Non-pigmented ciliary epithelial cell (primary cell): ENCODE results near the gene MYO10.
"Not testable (repeated sequence)": the region's sequence is repeated elsewhere in the genome, so short reads cannot be mapped to it uniquely, and the experiment has no call there.

Source experiments
- DNase-seq: peaks from one replicate; pipeline ENCODE4 v3.0.0-alpha.2; 2010; ENCODE audit warnings: low read depth

Gene MYO10

DNA sequence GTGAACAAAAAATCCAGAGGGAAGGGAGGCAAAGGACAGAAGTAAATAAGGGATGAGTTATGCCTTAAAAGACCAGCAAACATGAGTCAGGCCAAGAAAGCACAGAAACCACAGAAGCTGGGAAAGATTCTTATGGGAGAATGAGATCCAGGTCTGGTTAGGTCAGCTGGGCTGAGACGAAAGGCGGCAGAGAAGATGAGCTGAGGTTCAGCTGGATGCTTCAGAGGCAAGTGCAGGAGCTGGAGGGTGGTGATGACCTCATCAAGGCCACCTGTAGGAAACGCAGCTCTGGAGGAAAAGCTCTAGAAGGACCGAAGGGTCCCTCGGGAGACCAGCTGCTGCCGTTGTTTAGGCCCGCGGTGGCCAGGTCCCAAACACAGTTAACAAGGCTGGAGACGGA, 152.0 kb downstream of the MYO10 start:
- peak; percentile 55 for DNase-seq

DNA sequence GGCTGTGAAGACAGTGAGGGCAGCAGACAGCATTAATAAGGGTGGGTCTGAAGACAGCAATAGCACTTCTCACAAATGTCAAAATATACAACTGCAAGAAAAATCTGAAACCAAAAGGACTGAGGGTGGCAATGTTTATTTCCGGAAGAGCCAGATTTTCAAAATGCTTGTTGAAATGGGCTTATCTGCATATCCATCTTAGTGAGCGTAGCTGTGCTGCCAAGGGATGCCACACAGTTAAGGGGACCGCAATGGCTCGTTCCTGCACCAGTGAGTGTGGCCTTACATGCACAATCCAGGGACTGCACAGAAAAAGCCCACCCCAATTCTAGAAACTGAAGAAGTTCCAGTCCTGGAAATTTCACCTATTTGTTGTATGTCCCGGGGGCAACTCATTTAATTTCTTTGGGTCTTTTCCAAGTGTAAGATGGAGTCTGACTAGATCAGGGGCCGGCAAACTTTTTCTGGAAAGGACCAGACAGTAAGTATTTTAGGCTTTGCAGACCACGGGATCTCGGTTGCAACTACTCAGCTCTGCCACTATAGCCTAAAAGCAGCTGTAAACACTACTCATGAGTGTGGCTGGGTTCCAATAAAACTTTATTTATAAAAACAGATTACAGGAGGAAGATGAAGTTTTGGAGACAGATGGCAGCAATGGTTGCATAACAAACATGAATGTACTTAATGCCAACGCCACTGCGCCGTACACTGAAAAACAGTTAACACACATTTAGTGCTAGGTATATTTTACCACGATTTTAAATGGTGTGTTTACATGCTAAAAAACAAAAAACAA, 154.1 kb downstream of the MYO10 start:
- no peak for DNase-seq

DNA sequence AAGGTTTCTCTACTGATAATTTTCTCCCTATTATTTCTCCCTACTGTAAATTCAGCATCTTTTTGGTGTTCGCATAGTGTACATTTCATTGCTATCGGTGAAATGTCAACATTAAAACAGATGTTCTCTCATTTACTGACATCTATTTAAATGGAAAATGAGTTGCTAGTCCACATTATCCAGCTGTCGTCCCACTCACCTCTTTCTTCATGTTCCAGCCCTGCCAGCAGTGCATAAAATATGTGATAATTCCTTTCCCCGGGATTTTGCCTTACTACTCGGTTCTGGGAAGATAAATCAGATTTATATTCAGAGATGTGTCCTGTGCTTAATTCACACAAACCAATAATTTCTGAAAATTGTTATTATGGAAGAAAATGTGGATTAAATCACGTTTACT, 155.8 kb downstream of the MYO10 start:
- no peak for DNase-seq

DNA sequence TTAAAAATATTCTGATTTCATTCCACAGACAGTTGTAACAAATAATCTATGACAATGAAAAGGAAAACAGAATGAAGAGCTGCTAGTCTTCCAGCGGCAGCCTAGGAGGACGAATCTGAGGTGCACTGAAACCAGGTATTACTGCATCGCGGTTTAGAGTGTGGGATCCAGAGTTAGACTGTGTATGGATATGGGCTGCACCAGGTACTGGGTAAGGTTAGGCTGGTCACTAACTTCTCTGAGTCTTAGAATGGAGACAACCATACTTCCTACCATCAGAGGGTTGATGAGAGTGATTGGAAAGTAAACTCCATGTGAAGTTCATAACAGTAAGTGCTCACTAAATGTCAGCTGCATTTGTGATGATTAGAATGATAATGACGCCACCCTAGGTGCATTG, 158.7 kb downstream of the MYO10 start:
- no peak for DNase-seq

DNA sequence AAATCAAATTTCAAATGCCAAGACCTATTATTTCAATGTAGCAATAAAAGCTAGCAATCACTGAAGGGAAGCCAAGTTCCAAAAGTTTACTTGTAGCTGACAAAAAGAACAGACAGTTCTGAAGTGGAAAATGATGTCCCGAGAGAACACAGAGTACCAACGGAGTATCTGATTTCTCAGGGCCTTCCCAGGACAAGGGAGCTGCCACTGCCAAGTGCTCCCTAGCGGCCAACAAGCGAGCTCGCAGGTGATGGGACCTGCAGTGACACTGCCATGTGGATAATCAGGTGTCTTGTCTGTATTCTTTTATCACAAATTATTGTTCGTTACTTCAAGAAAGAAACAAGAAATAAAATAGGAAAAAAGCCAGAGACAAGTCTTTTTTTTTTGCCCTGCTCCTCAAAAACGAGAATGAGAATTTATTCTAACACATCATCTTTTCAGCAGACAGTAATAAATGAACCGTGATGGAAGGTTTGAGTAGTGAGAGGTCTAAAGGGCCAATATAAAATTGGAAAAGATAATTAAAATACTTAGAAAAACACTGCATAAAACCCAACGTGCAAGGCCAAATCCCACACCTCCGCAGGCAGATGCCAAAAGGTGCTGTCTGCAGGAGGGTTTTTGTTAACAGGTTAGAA, 159.4 kb downstream of the MYO10 start:
- no peak for DNase-seq

DNA sequence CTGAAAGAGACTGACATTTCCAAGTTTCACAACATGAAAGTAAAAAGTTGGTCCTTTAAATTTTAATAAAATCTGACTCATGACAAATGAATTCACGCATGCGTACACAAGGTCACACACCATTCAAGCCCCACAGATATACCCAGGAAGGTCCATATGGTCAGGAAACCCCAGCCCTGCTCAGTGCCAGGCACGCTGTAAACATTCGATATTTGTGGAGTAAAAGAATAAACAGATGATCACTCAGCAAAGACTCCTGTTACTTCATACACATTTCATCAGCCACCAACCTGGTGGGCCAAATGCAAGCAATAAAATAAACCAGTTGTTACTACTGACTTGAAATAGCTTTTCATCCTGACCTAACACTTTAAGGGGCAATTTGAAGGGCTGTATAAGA, 161.3 kb downstream of the MYO10 start:
- no peak for DNase-seq

DNA sequence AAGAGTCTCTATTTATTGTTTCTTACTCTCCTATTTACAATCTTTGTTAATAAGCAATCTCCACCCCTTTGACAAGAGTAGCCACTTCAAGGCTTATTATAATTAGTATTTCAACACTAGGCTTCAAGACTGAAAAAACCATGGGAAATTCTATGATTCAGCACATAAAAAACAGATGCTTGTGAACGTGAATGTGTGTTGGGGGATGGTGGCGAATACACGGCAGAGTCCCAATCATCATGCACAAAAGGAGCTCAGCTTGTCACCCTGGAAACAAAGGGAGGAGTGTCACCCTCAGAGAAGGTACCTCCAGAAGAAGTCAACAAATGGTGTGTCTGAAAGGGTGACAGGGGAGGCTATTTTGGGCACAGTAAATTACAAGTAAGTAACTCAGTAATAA, 162.1 kb downstream of the MYO10 start:
- DNase-seq = no peak

DNA sequence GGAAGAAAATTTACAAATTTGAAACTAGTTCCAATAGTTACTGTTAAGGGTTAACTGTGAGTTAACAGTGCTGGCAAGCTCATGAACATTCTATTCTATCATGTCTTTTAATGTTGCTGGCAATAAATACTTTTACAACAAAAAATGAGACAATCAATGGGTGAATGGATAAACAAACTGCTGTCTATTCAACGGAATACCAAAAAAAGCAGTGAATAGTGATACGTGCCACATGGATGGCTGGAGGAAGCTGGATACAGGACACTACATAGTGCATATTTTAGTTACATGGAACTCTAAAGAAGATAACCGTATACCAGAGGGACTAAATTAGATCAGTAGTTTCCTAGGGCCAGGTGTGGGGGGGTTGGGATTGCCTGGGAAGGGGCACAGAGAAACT, 163.5 kb downstream of the MYO10 start:
- no peak for DNase-seq

DNA sequence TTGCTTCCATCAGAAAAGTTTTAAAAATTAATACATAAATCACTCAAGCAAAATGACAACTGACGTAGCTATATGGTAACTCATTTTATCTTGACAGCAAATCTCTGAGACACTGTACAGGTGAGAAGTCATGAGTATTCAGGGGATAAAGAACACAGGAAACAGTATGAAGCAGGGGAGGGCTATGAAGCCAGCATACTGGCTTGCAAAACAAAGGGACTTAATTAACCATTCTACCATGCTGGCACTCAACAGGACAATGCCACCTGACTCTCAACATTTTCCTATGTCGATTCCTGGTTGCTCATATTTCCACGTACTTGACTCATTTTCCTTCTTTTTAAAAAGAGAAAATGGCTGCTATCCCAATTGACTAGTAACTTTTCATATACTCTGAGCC, 167.9 kb downstream of the MYO10 start:
- no peak for DNase-seq

DNA sequence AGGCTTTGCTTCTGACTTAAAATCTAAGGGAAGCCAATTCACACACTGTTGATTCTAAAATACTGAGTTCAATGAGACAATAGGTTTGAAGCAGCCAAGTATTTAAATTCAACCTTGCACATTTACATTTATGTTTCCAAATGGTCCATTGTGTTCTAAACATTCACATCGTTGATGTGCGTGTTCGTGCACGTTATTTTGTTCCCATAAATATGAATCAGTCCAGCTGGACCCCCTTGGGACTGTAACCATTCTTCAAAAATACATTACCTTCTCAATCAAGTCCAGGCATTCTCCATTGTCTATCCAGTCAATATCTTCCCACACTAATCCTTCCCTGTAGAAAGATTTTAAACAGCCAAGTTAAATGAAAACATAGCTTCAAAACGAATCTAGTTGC, 172.9 kb downstream of the MYO10 start:
- DNase-seq = no peak

DNA sequence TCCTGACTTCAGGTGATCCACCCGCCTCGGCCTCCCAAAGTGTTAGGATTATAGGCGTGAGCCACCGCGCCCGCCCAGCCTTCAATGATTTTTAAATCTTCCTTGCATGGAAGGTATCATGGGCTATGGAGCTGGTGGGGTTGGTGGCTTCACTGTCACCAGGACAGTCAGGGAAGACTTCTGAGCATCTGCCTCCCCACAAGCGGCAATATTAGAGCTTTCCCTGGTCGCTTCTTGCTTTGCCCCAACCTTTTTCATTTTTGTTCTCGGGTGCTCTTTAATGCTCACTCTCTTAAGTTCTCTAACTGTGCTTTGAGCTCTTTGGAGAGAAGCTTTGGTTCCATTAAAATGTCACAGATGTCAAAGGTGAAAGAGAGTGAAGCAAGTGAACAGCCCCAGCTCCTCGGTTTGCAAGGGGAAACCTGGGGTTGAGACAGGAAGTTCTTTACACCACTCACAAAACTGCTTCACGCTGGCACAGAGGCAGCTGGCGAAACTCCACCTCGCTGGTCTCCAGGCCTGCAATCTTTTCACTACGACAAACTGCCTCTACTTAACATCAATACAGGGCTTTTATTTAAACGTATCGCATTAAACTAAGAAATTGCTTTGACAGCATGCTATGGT, 176.8 kb downstream of the MYO10 start:
- no peak for DNase-seq

DNA sequence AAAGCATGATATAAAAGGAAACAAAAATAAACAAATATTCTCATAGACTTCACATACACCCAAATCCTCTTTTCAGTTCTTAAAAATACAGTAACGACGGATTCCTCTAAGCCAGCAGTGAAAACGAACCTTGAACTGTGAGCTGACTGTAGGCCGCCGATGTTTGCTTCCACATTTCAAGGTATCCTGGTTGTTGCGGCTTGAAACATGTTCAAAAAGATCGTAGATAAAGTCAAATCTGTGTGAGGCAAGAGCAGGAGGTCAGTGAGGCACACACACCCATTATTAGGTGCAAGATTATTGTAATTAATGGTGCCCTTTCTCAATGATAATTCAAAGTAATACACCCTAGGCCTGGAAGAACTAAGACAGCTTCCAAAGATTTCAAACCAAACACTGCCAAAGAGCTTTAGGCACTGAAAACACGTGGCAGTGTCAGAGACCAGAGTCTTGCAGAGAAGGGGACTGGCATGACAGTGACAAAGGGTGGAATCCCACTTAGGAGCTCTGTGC, 178.0 kb downstream of the MYO10 start:
- DNase-seq = no peak

DNA sequence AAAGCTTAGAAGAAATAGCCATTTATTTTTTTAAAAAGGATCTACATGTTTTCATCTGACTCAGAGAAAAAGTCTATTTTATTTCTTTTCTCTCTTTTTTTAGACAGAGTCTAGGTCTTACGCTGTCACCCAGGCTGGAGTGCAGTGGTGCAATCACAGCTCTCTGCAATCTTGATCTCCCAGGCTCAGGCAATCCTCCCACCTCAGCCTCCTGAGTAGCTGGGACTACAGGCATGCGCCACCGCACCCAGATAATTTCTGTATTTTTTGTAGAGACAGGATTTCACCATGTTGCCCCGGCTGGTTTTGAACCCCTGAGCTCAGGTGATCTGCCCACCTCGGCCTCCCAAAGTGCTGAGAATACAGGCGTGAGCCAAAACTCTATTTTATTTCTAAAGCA, 178.5 kb downstream of the MYO10 start:
- not testable (repeated sequence) for DNase-seq

DNA sequence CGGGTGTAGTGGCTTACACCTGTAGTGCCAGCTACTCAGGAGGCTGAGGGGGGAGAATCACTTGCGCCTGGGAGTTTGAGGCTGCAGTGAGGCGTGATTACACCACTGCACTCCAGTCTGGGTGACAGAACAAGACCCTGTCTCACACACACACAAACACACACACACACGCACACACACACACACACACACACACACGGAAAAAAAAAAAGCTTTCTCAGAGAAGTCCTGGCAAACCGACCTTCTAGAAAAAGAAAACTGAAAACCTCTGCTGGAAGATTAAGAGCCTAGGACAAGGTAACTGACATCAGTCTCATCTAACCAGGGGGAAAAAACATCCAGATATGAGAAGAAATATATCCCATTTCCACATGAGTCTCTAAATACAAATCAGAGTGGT, 178.9 kb downstream of the MYO10 start:
- no peak for DNase-seq

DNA sequence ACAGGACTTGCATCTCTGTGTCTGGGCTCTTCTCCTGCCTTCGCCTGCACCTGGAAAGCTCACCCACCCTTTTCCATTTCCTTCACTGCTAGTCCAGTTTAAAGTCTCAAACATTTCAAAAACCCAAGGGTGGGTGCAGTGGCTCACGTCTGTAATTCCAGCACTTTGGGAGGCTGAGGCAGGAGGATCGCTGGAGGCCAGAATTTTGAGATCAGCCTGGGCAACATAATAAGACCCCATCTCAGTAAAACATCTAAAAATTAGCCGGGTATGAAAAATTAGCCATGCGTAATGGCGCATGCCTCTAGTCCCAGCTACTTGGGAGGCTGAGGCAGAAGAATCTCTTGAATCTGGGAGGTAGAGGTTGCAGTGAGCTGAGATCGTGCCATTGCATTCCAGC, 179.4 kb downstream of the MYO10 start:
- no peak for DNase-seq

DNA sequence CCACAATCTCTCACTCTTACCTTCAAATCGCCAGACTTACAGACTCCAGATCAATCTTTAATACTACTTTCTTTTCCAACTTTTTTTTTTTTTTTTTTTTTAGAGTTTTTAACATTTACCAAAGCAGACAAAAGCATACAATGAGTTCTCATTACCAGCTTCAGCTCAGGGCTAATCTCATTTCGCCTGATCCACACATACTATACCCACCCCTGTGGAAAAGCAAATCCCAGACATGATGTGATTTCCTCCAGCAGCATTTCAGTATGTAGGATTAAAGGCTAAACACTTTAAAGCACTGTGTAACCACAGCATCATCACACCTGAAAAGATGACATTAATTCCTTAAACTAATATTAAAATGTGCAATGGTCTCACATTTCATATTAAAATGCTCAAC, 180.4 kb downstream of the MYO10 start:
- no peak for DNase-seq

DNA sequence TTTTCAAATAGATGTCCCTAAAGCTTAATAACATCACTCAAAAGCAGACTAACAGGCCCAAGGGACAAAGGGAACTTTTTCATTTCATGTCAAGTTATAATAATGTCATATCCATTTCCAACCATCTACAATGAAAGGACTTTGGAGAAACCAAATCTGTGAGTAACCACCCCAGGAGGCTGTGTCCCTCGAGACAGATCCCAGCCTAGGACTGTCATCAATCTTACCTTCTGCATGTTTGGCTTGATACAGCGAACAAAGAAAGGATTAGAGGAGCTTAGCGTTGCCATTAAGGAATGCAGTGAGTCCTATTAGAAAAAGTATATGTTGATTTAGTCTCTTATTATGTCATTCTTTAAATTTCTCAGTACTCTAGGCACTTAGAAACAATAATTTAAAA, 181.5 kb downstream of the MYO10 start:
- no peak for DNase-seq

DNA sequence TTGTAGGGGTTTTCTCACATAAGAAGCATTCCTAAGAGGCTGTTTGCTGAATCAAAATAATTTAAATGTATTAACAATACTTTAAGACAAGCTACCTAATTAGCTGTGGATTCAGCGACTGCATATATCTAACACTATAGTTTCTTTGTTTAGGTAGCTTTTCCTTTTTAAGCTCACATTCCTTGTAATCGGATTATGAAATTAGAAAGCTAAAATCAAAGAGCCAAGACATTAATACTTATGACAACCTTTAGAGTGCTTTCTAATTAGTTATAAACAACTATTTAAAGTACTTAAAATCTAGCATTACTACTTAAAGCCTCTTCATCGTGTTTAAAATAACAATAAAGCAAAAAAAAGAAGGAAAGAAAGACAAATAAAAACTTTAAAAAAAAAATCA, 182.0 kb downstream of the MYO10 start:
- DNase-seq = no peak

DNA sequence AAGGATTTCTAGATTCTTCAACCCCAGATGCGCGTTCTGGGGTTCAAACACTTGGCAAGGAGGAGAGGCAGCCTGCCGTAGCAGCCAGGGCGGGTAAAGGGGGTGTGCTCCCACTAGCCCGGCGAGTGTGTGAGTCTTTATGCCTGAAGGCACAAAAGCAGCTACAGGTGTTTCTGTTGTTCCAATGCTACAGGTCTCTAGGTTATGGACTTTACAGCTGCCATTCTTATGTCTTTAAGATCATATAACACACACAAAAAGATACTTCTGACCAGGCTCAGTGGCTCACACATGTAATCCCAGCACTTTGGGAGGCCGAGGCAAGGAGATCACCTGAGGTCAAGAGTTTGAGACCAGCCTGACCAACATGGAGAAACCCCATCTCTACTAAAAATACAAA, 185.6 kb downstream of the MYO10 start:
- DNase-seq = no peak

DNA sequence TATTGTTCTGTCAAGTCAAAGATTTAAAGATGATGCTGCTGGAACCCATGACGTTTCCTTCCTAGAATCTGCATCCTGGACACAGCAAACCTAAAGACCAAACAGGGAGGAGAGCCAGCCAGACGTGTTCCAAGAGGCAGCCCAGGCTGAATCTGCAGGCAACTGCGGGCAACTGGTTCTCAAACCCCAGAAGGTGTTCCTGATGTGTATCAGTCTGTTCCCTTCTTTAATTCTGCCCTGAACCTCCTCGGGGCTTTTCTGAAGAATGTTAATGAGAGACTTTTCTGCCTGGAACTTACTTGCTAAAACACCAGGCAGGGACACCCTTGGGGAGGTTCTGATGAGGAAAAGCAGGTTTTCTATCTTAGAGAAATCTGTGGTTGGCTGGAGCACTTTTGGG, 186.5 kb downstream of the MYO10 start:
- no peak for DNase-seq

DNA sequence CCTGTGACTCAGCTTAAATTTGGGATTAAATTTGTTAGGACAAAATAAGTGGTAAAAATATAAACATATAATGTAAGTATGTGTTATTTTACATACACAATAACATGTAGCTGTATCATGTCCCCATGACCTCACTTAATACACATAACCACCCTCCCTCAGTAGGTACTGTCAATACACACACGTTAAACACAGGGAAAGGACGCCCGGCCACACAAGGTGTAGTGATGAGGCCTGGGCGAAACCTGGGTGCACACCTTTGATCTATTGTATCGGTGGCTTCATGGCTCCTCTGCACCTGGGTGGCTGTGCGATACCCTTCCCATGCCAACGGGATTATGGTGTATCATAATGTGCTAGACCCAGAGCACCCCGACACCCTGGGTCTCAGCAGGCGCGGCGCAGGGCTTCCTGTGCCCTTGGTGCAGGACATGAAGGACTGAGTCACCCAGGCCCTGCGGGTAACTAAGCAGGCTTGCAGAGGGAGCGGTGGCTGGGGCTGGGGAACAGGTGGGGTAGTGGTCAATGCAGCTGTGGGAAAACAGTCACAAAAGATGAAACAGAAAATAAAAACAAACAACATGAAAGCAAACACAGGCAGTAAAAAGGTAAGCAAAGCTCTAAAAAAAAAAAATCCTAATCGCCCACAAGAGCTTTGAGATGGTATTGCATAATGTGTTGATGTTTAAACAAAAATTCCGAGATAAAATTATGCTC, 191.8 kb downstream of the MYO10 start:
- no peak for DNase-seq

DNA sequence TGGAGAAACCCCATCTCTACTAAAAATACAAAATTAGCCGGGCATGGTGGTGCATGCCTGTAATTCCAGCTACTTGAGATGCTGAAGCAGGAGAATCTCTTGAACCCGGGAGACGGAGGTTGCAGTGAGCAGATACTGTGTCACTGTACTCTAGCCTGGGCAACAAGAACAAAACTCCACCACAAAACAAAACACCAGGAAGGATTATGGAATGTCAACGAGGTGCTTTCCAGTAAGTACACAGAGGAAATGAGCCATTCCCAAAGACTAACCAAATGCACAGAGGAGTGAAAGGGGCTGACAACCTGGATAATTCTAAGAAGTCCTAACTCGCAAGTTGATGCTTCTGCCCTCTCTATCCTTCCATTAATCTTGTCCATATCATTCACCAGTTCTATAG, 193.2 kb downstream of the MYO10 start:
- no peak for DNase-seq
